HG03097 (cell line): ENCODE results near the gene NUMB.

ENCODE experiments used
- ATAC-seq: cut with Tn5 transposase; IDR thresholded peaks from one replicate; pipeline ENCODE4 v1.9.1; 2021; ENCODE audit not compliant: unreplicated experiment, low FRiP score

The NUMB gene

DNA sequence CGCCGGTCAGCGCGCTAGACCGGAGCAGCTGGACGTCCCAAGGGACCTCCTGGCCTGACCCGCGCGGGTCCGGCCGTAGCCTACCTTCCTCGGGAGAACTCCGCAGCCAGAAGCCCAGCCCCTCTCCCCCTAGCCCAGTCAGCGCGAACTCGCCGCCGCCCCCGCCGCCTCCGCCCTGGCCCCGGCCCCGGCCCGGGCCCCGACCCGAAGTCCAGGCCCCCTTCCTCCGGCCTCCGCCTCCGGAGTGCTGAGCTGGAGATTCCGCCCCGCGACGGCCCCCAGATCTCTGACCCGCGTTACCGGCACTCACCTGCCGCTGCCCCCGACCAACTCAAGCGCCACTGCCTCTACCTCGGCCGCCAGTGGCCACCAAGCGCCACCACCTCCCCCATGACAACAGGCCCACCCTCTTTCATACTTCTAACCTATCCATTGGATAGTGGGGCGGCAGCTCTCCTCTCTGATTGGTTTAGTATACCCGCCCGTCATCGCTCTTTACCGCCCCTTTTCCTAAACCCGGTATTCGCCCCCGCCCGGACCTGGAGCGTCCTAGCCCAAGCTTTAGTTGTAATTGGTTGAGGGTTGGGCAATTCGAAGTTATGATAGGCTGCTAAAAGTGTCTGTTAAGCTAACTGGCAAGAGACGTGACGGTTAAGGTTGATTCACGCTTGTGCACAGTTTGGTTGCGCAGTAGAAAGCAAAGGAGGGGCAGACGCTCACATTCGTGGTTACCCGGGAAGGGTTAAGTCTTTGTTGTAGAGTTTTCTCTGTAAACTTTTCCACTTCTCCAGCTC is at the start of gene NUMB:
NUMB (minus strand) TSS at position 364 of the 794 bp plus-strand sequence. CDS start 102,795 bp downstream, outside the sequence.
- peak; percentile 86 for ATAC-seq

DNA sequence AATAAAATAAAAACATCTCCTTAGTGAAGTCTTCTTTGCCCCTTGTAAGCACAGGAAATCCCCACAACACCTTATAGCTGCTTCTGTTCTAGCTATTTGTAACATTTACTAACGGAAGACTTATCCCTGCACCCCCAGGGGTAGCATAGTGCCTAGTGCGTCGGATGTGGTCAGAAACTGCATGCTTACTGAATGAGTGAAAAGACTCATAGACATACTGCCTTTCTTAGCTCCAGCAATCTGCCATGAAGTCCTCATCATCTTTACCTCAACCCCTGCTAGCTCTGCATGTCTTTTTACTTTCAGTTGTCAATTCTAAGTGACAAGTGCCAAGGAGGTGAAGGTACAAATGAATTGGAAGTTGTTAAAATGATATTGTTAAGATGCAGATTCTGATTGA is 45.3 kb upstream of the NUMB start:
- no peak for ATAC-seq

DNA sequence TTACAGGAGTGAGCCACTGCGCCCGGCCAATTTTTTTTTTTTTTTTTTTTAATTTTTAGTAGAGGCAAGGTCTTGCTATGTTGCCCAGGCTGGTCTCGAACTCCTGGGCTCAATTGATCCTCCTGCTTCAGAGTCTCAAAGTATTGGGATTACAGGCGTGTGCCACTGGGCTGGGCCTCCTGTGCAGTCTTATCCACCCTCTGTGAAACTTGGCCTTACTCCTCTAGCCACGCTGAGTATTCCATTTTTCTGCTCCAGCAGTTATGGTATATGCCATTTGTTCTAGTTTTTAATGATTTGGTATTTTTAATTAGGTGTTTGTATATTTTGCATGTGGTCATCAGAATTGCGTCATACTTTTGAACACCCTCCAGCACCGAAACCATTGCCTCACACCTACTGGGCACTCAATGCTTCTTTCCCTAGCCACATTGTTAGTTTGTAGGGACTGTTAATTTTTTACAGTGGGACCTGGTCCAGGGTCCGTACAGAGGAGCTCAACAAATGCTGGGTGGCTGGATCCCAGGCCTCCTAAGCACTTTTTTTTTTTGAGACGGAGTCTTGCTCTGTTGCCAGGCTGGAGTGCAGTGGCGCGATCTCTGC is 43.8 kb upstream of the NUMB start:
- no peak for ATAC-seq

- ATAC-seq, result no peak
Observed at GRCh38 chr14:73500360-73500759, 42.0 kb upstream of the NUMB start.

DNA sequence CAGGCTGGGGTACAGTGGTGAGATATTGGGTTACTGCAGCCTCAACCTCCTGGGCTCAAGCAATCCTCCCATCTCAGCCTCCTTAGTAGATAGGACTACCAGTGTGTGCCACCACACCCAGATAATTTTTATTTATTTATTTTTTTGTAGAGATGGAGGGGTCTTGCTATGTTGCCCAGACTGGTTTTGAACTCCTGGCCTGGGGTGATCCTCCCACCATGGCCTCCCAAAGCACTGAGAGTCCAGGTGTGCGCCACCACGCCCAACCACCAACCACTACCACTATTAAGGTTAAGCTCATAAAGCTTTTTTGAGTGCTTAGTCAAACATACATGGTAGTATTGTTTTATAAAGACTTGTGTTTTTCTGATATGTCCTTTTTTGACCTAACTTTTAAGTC is 36.2 kb upstream of the NUMB start:
- no peak for ATAC-seq

DNA sequence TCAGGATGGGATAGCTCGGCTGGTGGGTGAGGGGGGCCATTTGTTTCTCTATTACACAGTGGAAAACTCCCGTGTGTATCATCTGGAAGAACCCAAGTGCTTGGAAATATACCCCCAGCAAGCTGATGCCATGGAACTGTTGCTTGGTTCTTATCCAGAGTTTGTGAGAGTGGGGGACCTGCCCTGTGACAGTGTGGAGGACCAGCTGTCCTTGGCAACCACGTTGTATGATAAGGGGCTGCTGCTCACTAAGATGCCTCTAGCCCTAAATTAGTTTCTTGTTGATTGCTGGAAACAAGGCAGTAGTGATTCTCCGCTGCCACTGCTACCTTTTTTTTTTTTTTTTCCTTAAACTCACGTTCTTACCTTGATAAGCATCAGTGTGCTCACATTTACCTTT is 34.3 kb upstream of the NUMB start:
- ATAC-seq, result no peak

DNA sequence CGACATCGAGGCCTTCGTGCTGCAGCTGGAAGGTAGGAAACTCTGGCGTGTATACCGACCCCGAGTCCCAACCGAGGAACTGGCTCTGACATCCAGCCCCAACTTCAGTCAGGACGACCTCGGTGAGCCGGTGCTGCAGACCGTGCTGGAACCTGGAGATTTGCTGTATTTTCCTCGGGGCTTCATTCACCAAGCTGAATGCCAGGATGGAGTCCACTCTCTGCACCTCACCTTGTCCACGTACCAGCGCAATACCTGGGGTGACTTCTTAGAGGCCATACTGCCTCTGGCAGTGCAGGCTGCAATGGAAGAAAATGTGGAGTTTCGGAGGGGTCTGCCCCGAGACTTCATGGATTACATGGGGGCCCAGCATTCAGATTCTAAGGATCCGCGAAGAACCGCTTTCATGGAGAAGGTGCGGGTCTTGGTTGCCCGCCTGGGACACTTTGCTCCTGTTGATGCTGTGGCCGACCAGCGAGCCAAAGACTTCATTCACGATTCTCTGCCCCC is 33.8 kb upstream of the NUMB start:
- no peak for ATAC-seq

- peak; percentile 38 for ATAC-seq
Observed at GRCh38 chr14:73491256-73492042, 33.1 kb upstream of the NUMB start.

- ATAC-seq, result no peak
Observed at GRCh38 chr14:73489481-73490175, 31.3 kb upstream of the NUMB start.

GRCh38 chr14:73478684-73479083 is 20.3 kb upstream of the NUMB start:
- ATAC-seq, result no peak

DNA sequence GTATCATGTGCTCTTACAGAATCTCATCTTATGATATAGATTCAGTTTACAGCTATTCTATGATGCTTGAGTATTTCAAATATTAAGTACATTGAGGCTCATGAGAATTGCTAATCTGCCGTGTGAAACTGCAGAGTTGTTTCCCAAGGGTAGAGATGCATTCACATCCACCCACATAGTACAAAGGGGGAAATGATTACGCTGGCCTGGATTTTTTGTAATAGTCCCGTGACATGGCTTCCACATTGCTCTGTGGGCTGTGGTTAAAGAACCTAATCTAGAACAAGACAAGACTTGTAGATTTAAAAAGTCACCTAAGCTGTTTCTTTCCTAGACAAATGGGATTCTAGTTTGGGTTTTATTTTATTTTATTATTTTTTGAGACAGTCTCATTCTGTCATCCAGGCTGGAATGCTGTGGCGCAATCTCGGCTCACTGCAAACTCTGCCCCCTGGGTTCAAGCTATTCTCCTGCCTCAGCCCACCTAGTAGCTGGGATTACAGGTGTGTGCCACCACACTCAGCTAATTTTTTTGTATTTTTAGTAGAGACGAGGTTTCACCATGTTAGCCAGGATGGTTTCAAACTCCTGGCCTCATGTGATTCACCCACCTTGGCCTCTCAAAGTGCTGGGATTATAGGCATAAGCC is 19.4 kb upstream of the NUMB start:
- ATAC-seq, result peak; percentile 54

- no peak for ATAC-seq
Observed at GRCh38 chr14:73476451-73476931, 18.1 kb upstream of the NUMB start.

DNA sequence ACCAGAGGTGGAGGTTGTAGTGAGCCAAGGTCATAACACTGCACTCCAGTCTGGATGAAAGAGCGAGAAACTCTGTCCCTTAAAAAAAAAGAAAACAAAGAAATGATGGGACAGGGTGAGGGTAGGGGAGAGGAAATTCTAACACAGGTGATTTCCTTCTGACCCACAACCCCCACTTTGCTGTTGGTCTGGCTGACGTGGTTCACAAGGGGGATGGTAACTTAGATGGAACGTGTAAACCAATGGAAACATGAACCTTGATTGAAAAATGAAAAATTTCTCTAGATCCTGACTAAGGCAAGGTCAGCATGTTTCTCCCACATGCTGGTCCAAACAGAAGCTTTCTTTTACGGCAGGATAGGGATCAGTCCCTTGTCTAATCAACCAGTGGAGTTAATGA is 16.6 kb upstream of the NUMB start:
- no peak for ATAC-seq

DNA sequence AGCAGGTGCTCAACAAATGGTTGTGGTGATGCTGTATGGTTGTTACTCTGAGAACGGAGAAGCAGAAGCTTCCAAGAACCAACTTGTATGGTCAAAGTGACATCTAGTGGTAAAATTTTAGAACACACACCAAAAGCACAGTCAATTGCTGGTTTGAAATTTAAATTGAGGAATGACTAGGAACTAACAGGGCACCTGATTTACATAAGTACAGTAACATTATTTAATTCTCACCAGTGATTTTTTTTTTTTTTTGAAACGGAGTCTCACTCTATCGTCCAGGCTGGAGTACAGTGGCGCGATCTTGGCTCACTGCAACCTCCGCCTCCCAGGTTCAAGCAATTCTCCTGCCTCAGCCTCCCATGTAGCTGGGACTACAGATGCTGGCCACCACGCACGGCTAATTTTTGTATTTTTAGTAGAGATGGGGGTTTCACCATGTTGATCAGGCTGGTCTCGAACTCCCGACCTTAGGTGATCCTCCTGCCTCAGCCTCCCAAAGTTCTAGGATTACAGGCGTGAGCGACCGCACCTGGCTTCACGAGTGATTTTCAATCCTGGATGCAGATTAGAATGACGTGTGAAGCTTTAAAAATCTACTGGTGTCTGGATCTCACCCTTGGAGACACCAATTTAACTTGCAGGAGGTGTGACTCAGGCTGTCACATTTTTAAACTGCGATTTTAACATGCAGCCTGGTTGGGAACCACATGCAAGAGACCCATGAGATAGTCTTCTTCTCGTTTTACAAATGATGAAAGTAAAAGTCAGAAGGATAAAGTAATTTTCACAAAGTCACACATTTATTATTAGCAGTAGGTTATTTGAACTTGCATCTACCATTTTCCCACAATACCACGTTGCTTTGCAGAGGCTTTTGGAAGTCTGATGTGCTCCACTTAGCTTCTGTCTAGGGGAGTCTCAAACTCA is 14.1 kb upstream of the NUMB start:
- no peak for ATAC-seq

DNA sequence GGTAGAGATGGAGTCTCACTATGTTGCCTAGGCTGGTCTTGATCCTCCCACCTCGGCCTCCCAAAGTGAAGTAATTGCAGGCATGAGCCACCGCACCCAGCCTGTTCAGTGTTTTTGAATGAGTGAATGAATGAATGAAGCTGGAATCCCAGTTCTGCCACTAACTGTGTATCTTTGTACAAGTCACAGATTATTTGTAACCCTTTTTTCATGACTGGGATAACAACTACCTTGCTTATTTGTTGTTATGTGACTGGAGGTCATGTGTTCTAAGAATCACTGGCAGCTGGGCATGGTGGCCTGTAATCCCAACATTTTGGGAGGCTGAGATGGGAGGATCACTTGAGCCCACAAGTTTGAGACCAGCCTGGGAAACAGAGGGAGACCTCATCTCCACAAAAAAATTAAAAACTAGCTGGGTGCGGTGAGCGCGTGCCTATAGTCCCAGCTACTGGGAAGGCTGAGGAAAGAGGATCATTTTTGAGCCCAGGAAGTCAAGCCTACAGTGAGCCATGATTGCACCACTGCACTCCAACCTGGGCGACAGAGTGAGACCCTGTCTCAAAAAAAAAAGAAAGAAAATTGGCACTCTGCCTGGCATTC is 13.3 kb upstream of the NUMB start:
- no peak for ATAC-seq

DNA sequence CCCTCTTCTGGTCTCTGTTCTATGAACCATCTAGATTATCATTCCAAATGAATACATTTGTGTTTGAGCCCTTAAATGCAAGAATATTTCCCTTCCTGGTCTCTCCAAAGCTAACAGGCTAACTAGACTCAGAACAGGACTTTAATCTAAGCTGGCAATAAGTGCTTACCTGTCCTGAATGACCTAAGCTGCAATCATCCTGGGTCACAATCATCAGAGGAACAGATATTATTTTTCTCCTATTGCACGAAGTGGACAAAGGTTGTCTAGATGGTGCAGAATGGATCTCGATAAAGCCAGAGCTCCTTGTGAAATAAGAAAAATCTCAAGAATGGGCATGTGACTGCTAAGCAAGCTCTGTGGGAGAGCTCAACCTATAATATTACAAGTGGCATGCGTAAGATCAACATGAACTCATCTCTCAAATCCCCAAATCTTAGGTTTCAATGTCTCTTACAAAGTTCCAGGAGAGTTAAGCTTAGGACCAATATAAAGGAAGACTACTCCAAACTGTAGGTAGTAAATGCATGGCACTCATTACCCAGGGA is 10.6 kb upstream of the NUMB start:
- no peak for ATAC-seq

DNA sequence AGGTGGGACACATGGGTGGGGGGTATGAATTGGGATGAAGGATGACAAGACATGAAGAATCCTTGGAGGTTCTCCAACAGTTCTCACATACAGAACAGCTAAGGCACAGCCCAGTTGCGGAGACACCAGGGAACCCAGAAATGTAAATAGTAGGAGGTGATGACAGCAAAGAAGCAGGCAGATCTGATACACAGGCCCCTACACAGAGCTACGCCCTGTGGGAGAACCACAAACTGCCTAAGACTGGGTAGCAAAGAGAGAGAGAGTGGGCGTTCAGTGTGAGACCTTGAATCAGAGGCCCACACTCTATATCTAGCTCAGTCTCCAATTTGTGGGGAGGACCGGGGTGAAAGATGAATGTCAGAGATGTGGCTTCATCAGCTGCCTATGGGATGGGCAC is 9.5 kb upstream of the NUMB start:
- ATAC-seq, result no peak

- ATAC-seq, result no peak
Observed at GRCh38 chr14:73467377-73467776, 9.0 kb upstream of the NUMB start.
